Measurements from ENCODE around the gene LRRC8B.

GRCh38 chr1:89624715-89625323, 100.2 kb downstream of the LRRC8B start:
- TF ChIP-seq CTCF (IDR thresholded peaks at IDR 0.05; ENCODE audit: insufficient read depth, low read depth, low read length) (no peak), EZH2 (IDR thresholded peaks at IDR 0.05; ENCODE audit: insufficient read depth, low read length) (no peak)

Measured in astrocyte (in vitro differentiated cells and primary cell).